IMR-90 (cell line): Measurements from ENCODE around the gene DNAJC4. TPM values are rescaled to one million over a fixed set of nuclear protein-coding genes. Genes with fewer than 3 reads are reported as not detected.

Source experiments
- ATAC-seq: fragments of 200-7000 bp; cut with Tn5 transposase; 2 replicates; pipeline ENCODE4 v1.9.1; 2020; ENCODE audit warnings: low read depth, mild to moderate bottlenecking, moderate library complexity
- BruUV-seq: library from RNA; stranded (reverse); fragments of 400-500 nt; replicated peaks from 2 replicates; lab custom pipeline; 2021; lab: Mats Ljungman, UMichigan
- CTCF ChIA-PET: fragments of 300-600 bp; formaldehyde crosslinking; extraction: SDS; loops from one replicate; lab custom pipeline; 2021; ENCODE audit warnings: antibody characterized with exemption; lab: Yijun Ruan, JAX
- POLR2A ChIA-PET: fragments of 300-600 bp; sonication (Branson Sonifier 250); formaldehyde crosslinking; loops from one replicate; lab custom pipeline; 2022; ENCODE audit warnings: antibody characterized with exemption; ENCODE audit not compliant: unreplicated experiment; lab: Charles Lee
- DNase-seq: peaks from one replicate; pipeline ENCODE4 v3.0.0; 2013
- H2AFZ ChIP-seq: replicated peaks from 2 replicates; pipeline ENCODE3; 2013; ENCODE audit warnings: low read length, mild to moderate bottlenecking; ENCODE audit not compliant: poor library complexity
- H2AK5ac ChIP-seq: 2 replicates; pipeline ENCODE4 v1.6.1; 2013; ENCODE audit warnings: low read depth, low read length, inconsistent platforms
- H2AK9ac ChIP-seq: replicated peaks from 2 replicates; pipeline ENCODE3; 2013; ENCODE audit warnings: mild to moderate bottlenecking, low read depth, low read length, moderate library complexity; ENCODE audit not compliant: poor library complexity
- H2BK120ac ChIP-seq: 2 replicates; pipeline ENCODE4 v1.6.1; 2013; ENCODE audit warnings: low read depth, low read length, inconsistent platforms
- H2BK15ac ChIP-seq: 3 replicates; pipeline ENCODE4 v1.6.1; 2013; ENCODE audit warnings: low read depth, low read length, inconsistent platforms
- H2BK20ac ChIP-seq: 2 replicates; pipeline ENCODE4 v1.6.1; 2013; ENCODE audit warnings: low read depth, mild to moderate bottlenecking, inconsistent platforms, low read length, moderate library complexity
- H2BK5ac ChIP-seq: 2 replicates; pipeline ENCODE4 v1.6.1; 2013; ENCODE audit warnings: mild to moderate bottlenecking, low read depth, low read length, inconsistent platforms; ENCODE audit not compliant: poor library complexity, severe bottlenecking
- H3K14ac ChIP-seq: replicated peaks from 2 replicates; pipeline ENCODE4 v1.6.1; 2013; ENCODE audit warnings: low read depth, low read length, inconsistent platforms
- H3K18ac ChIP-seq: 2 replicates; pipeline ENCODE4 v1.6.1; 2013; ENCODE audit warnings: low read depth, low read length, control low read depth
- H3K23ac ChIP-seq: 2 replicates; pipeline ENCODE4 v1.6.1; 2013; ENCODE audit warnings: low read depth, low read length, inconsistent platforms
- H3K27ac ChIP-seq: 2 replicates; pipeline ENCODE4 v1.5.1; 2013; ENCODE audit warnings: mild to moderate bottlenecking, control low read depth, low read length; ENCODE audit not compliant: insufficient read depth
- H3K27me3 ChIP-seq: 2 replicates; pipeline ENCODE4 v1.6.1; 2013; ENCODE audit warnings: low read length; ENCODE audit not compliant: control insufficient read depth, insufficient read depth
- H3K36me3 ChIP-seq: 2 replicates; pipeline ENCODE4 v1.6.1; 2013; ENCODE audit warnings: low read length, mixed read lengths; ENCODE audit not compliant: control insufficient read depth, insufficient read depth
- H3K4ac ChIP-seq: 2 replicates; pipeline ENCODE4 v1.6.1; 2013; ENCODE audit warnings: low read depth, low read length, inconsistent platforms
- H3K4me1 ChIP-seq: 2 replicates; pipeline ENCODE4 v1.6.1; 2013; ENCODE audit warnings: low read length, mixed read lengths; ENCODE audit not compliant: control insufficient read depth, insufficient read depth
- H3K4me2 ChIP-seq: 2 replicates; pipeline ENCODE4 v1.6.1; 2013; ENCODE audit warnings: low read depth, mild to moderate bottlenecking, control low read depth, low read length, moderate library complexity
- H3K4me3 ChIP-seq: 2 replicates; pipeline ENCODE4 v1.5.1; 2013; ENCODE audit warnings: low read depth, mild to moderate bottlenecking, control low read depth, low read length, moderate library complexity; ENCODE audit not compliant: insufficient read depth
- H3K56ac ChIP-seq: 2 replicates; pipeline ENCODE4 v1.6.1; 2013; ENCODE audit warnings: low read length, inconsistent platforms; ENCODE audit not compliant: insufficient read depth; ENCODE audit errors: extremely low read depth
- H3K79me1 ChIP-seq, 2 experiments: 2 replicates each; pipeline ENCODE4 v1.6.1; 2013; ENCODE audit warnings: low read length in 2 of 2, inconsistent platforms in 1 of 2, low read depth in 1 of 2
- H3K9ac ChIP-seq: 2 replicates; pipeline ENCODE4 v1.6.1; 2013; ENCODE audit warnings: low read depth, low read length, control low read depth
- H3K9me1 ChIP-seq: 2 replicates; pipeline ENCODE4 v1.6.1; 2013; ENCODE audit warnings: low read length, inconsistent platforms; ENCODE audit not compliant: insufficient read depth
- H3K9me3 ChIP-seq: 2 replicates; pipeline ENCODE4 v1.6.1; 2013; ENCODE audit warnings: low read length; ENCODE audit not compliant: control insufficient read depth, insufficient read depth
- H4K20me1 ChIP-seq: 2 replicates; pipeline ENCODE4 v1.6.1; 2013; ENCODE audit warnings: low read length, inconsistent platforms; ENCODE audit not compliant: insufficient read depth
- H4K5ac ChIP-seq: 2 replicates; pipeline ENCODE4 v1.6.1; 2013; ENCODE audit warnings: mild to moderate bottlenecking, low read depth, low read length, control low read depth
- H4K8ac ChIP-seq, 2 experiments: 2 replicates each; pipeline ENCODE4 v1.6.1; 2013; ENCODE audit warnings: low read depth in 2 of 2, low read length in 2 of 2, control low read depth in 1 of 2, inconsistent platforms in 1 of 2
- H4K91ac ChIP-seq: 2 replicates; pipeline ENCODE4 v1.6.1; 2013; ENCODE audit warnings: low read depth, low read length, inconsistent platforms; ENCODE audit not compliant: insufficient read depth
- BHLHE40 ChIP-seq: fragments of 150-350 bp; IDR thresholded peaks from 2 replicates; pipeline ENCODE4 v1.6.1; 2016; ENCODE audit warnings: mild to moderate bottlenecking, low read depth, low read length
- CEBPB ChIP-seq: IDR thresholded peaks from 2 replicates; pipeline ENCODE4 v1.6.1; 2012; ENCODE audit warnings: low read depth, low read length, improper control_type of control experiment
- CHD1 ChIP-seq: IDR thresholded peaks from 2 replicates; pipeline ENCODE4 v1.6.1; 2012; ENCODE audit warnings: low read depth, low read length, improper control_type of control experiment
- CTCF ChIP-seq: conservative IDR thresholded peaks from 2 replicates; pipeline ENCODE4 v1.5.1; 2012; ENCODE audit warnings: mild to moderate bottlenecking, low read depth, low read length, improper control_type of control experiment
- ELK1 ChIP-seq: fragments of 150-350 bp; IDR thresholded peaks from 2 replicates; pipeline ENCODE4 v1.6.1; 2016; ENCODE audit warnings: low read depth, mild to moderate bottlenecking, low read length, moderate library complexity, borderline replicate concordance
- FOS ChIP-seq: fragments of 150-350 bp; IDR thresholded peaks from 2 replicates; pipeline ENCODE4 v1.6.1; 2016; ENCODE audit warnings: low read depth, low read length
- MAFK ChIP-seq: IDR thresholded peaks from 2 replicates; pipeline ENCODE4 v1.6.1; 2012; ENCODE audit warnings: low read depth, low read length, improper control_type of control experiment
- NFE2L2 ChIP-seq: fragments of 150-350 bp; IDR thresholded peaks from 2 replicates; pipeline ENCODE4 v1.6.1; 2016; ENCODE audit warnings: low read depth, mild to moderate bottlenecking, low read length
- RFX5 ChIP-seq: IDR thresholded peaks from 2 replicates; pipeline ENCODE4 v1.8.0; 2012; ENCODE audit warnings: low read depth, mild to moderate bottlenecking, low read length, moderate library complexity
- USF2 ChIP-seq: fragments of 150-350 bp; IDR thresholded peaks from 2 replicates; pipeline ENCODE4 v1.6.1; 2017; ENCODE audit warnings: mild to moderate bottlenecking, antibody characterized with exemption, low read length, low read depth
- WGBS, 2 experiments: methylation state at CpG; one replicate each; pipeline versions ENCODE4 v1.1.5 to v1.1.7; 2013; ENCODE audit warnings: missing lambda C conversion rate in 2 of 2; ENCODE audit not compliant: insufficient read length in 1 of 2; ENCODE audit errors: extremely low coverage in 2 of 2; 5-methylcytosine and 5-hydroxymethylcytosine counted together
- dilution Hi-C: fragments of 300-500 bp; cut with HindIII; formaldehyde crosslinking; loops from one replicate; pipeline ENCODE4 v1.14.3; 2018; ENCODE audit warnings: low sequenced_read_pairs; ENCODE audit not compliant: unreplicated experiment
- in situ Hi-C: fragments of 300-500 bp; cut with MboI; formaldehyde crosslinking; loops from 3 replicates; pipeline ENCODE4 v1.14.3; 2019; ENCODE audit warnings: low sequenced_read_pairs, inconsistent platforms, mixed read lengths
- intact Hi-C: fragments of 100-400 bp; cut with micrococcal nuclease; formaldehyde crosslinking; loops from 2 replicates; pipeline ENCODE4 v1.10.0; 2022
- polyA plus RNA-seq, 3 experiments: library from polyadenylated mRNA; depleted of rRNA; stranded (reverse); fragments of >200 nt; gene quantifications; 2 replicates each; pipeline ENCODE4 v1.2.3, GENCODE V29; 2012; ENCODE audit warnings: low replicate concordance in 1 of 3
- total RNA-seq: library from RNA; depleted of rRNA; stranded (reverse); fragments of >200 nt; gene quantifications from 2 replicates; pipeline ENCODE4 v1.2.3, GENCODE V29; 2012

DNAJC4 gene
- total and polyA plus RNA-seq, 2 of the 4 experiments (the other 2 are of a cell fraction): 2.2 to 22.8 TPM

GRCh38 chr11:64258356-64258755 lies 28.0 kb downstream of the DNAJC4 start:
- Histone ChIP-seq H2BK120ac (no peak overlapping the region), H3K9me1 (0 out of 2 replicates have a peak, but pooled peaks cover 5% of the 10 kb centered on the region), H2BK5ac (no peak overlapping the region), H3K18ac (no peak overlapping the region), H3K23ac (no peak overlapping the region), H3K79me1 (peaks cover 7 to 61% of the 10 kb centered on the region in 2 experiments), H4K20me1 (0 out of 2 replicates have a peak, but pooled peaks cover under 1% of the 10 kb centered on the region), H4K5ac (no peak overlapping the region), H3K27ac (no peak overlapping the region), H3K36me3 (peaks cover 66% of the 10 kb centered on the region), H2BK15ac (no peak overlapping the region), H3K27me3 (no peaks in the 10 kb centered on the region), H3K4ac (no peak overlapping the region), H4K8ac (no peak overlapping the region), H3K9ac (no peak overlapping the region), H3K4me1 (peaks cover 7% of the 10 kb centered on the region), H2AFZ (no peak overlapping the region), H4K91ac (no peak overlapping the region), H3K9me3 (no peaks in the 10 kb centered on the region), H2BK20ac (no peak overlapping the region), H3K4me3 (no peak overlapping the region), H3K56ac (no peak overlapping the region), H3K14ac (no peak overlapping the region), H2AK9ac (no peak overlapping the region), H2AK5ac (no peak overlapping the region), H3K4me2 (no peak overlapping the region)
- whole genome bisulfite sequencing, 2 experiments: 96% methylated on average over 9 of the region's 24 CpGs; no CpG with 5 or more reads in 1 of the 2 experiments
- in situ Hi-C loops (no loop called here), intact Hi-C loops (no loop called here), dilution Hi-C loops (no loop called here)
- TF ChIP-seq MAFK: no peak
- no peak for TF ChIP-seq USF2
- no peak for TF ChIP-seq RFX5
- no peak for TF ChIP-seq CTCF
- no peak for TF ChIP-seq NFE2L2
- no peak for TF ChIP-seq ELK1
- no peak for TF ChIP-seq CEBPB
- no peak for TF ChIP-seq CHD1
- no peak for TF ChIP-seq FOS
- TF ChIP-seq BHLHE40: no peak
- no peak for ATAC-seq
- DNase-seq: no peak
- POLR2A ChIA-PET: no interaction called here
- CTCF ChIA-PET: no interaction called here
- no TSS peak for BruUV-seq
